ENCODE measurements around the gene DCDC2C. TPM values are rescaled to one million over a fixed set of nuclear protein-coding genes. Genes with fewer than 3 reads are reported as not detected.

The DCDC2C gene
- total and polyA plus RNA-seq, 2 donors (not counting 3 experiments of a cell fraction or from before 2014, with no cell fraction given), result not detected

DNA sequence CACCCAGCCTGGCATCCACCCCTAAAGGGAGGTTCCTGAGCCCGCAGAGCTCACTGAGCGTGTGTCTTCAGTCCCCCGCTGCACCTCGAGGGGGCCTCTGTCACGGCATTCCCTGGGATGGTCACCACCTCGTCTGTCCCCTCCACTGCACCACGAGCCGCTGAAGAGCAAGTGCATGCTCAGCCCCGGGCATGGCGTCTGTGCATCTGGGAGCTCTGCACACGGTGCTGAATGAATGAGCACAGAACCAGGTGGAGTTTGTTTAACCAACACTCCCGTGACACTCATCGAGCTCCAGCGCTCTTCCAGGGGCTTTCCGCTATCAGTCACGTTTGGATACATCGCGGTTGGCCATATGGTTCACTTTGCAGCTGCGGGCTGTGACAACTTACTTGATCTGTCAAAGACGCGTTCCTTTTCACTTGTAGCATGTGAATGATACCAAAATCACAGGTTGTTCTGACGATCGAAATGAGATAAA is 36.2 kb upstream of the DCDC2C start:
- Histone ChIP-seq H3K79me2 (ENCODE audit: control insufficient read depth, insufficient read depth, low read length) (no peaks in the 10 kb centered on the region), H3K27me3 (ENCODE audit: control insufficient read depth in 2 of 2, insufficient read depth in 2 of 2, low read length in 2 of 2) (no peaks in the 10 kb centered on the region), H3K9ac (replicated peaks; ENCODE audit: extremely low read depth, insufficient read depth, low read length) (no peak overlapping the region), H4K20me1 (replicated peaks; ENCODE audit: control insufficient read depth, extremely low read depth, insufficient read depth, low read length) (no peaks in the 10 kb centered on the region), H3K9me3 (replicated peaks; ENCODE audit: control insufficient read depth, insufficient read depth, low read length) (no peaks in the 10 kb centered on the region), H3K4me2 (ENCODE audit: insufficient read depth, low read length) (no peak overlapping the region), H3K36me3 (ENCODE audit: control insufficient read depth in 2 of 2, extremely low read depth in 1 of 2, insufficient read depth in 2 of 2, low read length in 2 of 2) (no peaks in the 10 kb centered on the region), H3K4me1 (ENCODE audit: control insufficient read depth, extremely low read depth, insufficient read depth, low read length) (no peaks in the 10 kb centered on the region), H3K4me3 (replicated peaks in 1 of 3; ENCODE audit: insufficient read depth in 1 of 3, low read depth in 1 of 3, low read length in 3 of 3) (no peak overlapping the region), H3K27ac (ENCODE audit: insufficient read depth, low read depth, low read length) (no peak overlapping the region), H2AFZ (ENCODE audit: low read depth, low read length) (no peak overlapping the region), H3K9me1 (replicated peaks; ENCODE audit: control insufficient read depth, extremely low read depth, insufficient read depth, low read length) (no peaks in the 10 kb centered on the region)
- dilution Hi-C loops (cut with MboI; ENCODE audit: extremely low pct_ligation_motif_present, low sequenced_read_pairs) (no loop called here), intact Hi-C loops (cut with micrococcal nuclease) (no loop called here)
- ChIA-PET CTCF (no interaction called here), POLR2A (no interaction called here)
- no TSS peak for BruUV-seq (replicated peaks)
- FAIRE-seq (no peak), DNase-seq (ENCODE audit: low read depth, low spot score) (no peak)
- no peak for TF ChIP-seq POLR2A (IDR thresholded peaks at IDR 0.05; ENCODE audit: low read depth, low read length)
- no peak for TF ChIP-seq FOS (IDR thresholded peaks at IDR 0.05; ENCODE audit: borderline replicate concordance, insufficient read depth, low read length)
- no peak for TF ChIP-seq POLR2AphosphoS5 (IDR thresholded peaks at IDR 0.05; ENCODE audit: insufficient read depth, low read depth, low read length)
- no peak for TF ChIP-seq GATA2 (IDR thresholded peaks at IDR 0.05; ENCODE audit: insufficient read depth, insufficient read length, low read depth, low read length)
- TF ChIP-seq EZH2 (IDR thresholded peaks at IDR 0.05; ENCODE audit: borderline replicate concordance, low read depth, low read length, severe bottlenecking), result no peak
- no peak for TF ChIP-seq MYC (IDR thresholded peaks at IDR 0.05; ENCODE audit: low read depth, low read length)
- TF ChIP-seq, protein P1, sequence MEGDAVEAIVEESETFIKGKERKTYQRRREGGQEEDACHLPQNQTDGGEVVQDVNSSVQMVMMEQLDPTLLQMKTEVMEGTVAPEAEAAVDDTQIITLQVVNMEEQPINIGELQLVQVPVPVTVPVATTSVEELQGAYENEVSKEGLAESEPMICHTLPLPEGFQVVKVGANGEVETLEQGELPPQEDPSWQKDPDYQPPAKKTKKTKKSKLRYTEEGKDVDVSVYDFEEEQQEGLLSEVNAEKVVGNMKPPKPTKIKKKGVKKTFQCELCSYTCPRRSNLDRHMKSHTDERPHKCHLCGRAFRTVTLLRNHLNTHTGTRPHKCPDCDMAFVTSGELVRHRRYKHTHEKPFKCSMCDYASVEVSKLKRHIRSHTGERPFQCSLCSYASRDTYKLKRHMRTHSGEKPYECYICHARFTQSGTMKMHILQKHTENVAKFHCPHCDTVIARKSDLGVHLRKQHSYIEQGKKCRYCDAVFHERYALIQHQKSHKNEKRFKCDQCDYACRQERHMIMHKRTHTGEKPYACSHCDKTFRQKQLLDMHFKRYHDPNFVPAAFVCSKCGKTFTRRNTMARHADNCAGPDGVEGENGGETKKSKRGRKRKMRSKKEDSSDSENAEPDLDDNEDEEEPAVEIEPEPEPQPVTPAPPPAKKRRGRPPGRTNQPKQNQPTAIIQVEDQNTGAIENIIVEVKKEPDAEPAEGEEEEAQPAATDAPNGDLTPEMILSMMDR (IDR thresholded peaks at IDR 0.05; ENCODE audit: extremely low read depth in 1 of 2, insufficient read depth in 1 of 2, low read depth in 1 of 2, low read length in 2 of 2), result no peak
- TF ChIP-seq JUN (IDR thresholded peaks at IDR 0.05; ENCODE audit: borderline replicate concordance, insufficient read depth, insufficient read length, low read depth), result no peak
- TF ChIP-seq MAX (IDR thresholded peaks at IDR 0.05; ENCODE audit: insufficient read depth, insufficient read length), result no peak
